Transverse colon (tissue), 4 donors: ENCODE results near the gene SLFN14. TPM values are rescaled to one million over a fixed set of nuclear protein-coding genes. Genes with fewer than 3 reads are reported as not detected.
A peak's percentile ranks its signal among the peaks of the same experiment; 100 is the strongest.
"Not testable (repeated sequence)": the region's sequence is repeated elsewhere in the genome, so short reads cannot be mapped to it uniquely, and the experiment has no call there.

Experiments used
- DNase-seq: peaks from one replicate; pipeline ENCODE4 v3.0.0-alpha.2; 2019
- H3K27ac ChIP-seq, 4 donors: fragments of 200-600 bp; sonication (generic); 2 replicates each; pipeline ENCODE4 v1.5.1; 2016 to 2018; ENCODE audit warnings: inconsistent platforms in 4 of 4
- H3K27me3 ChIP-seq: fragments of 200-600 bp; sonication (generic); 2 replicates; pipeline ENCODE4 v1.5.1; 2017; ENCODE audit warnings: inconsistent platforms
- H3K36me3 ChIP-seq, 4 donors: fragments of 200-600 bp; sonication (generic); 2 replicates each; pipeline ENCODE4 v1.5.1; 2017 to 2019; ENCODE audit warnings: inconsistent platforms in 4 of 4
- H3K4me1 ChIP-seq, 4 donors: fragments of 200-600 bp; sonication (generic); 2 replicates each; pipeline ENCODE4 v1.5.1; 2017 to 2020; ENCODE audit warnings: inconsistent platforms in 4 of 4
- H3K4me3 ChIP-seq, 4 donors: fragments of 200-600 bp; sonication (generic); 1 replicate in 1 of 4; 2 replicates in 3 of 4; pipeline versions ENCODE4 v1.5.1 to v1.6.1; 2017 to 2019; ENCODE audit warnings: inconsistent platforms in 4 of 4
- H3K9me3 ChIP-seq, 2 donors: fragments of 200-600 bp; sonication (generic); 2 replicates each; pipeline ENCODE4 v1.5.1; 2017 to 2019; ENCODE audit warnings: inconsistent platforms in 2 of 2
- EP300 ChIP-seq: sonication (generic); formaldehyde crosslinking; IDR thresholded peaks from one replicate; pipeline ENCODE4 v1.6.1; 2017; ENCODE audit warnings: antibody characterized with exemption, low read depth
- POLR2A ChIP-seq: fragments of 450-650 bp; IDR thresholded peaks from one replicate; pipeline ENCODE4 v1.6.1; 2016; ENCODE audit warnings: antibody characterized with exemption, mild to moderate bottlenecking, moderate library complexity
- POLR2AphosphoS5 ChIP-seq, 3 donors: sonication (generic); formaldehyde crosslinking; IDR thresholded peaks; one replicate each; pipeline ENCODE4 v1.6.1; 2016; ENCODE audit warnings: antibody characterized with exemption in 3 of 3
- WGBS, 2 donors: methylation state at CpG; one replicate each; pipeline ENCODE4 v1.1.5; 2018; ENCODE audit warnings: low coverage in 1 of 2; 5-methylcytosine and 5-hydroxymethylcytosine counted together
- in situ Hi-C, 4 donors: fragments of 200-750 bp; cut with MboI; loops; one replicate each; pipeline versions ENCODE4 v1.15.0 to v1.15.1; 2017; ENCODE audit warnings: low sequenced_read_pairs in 3 of 4, low pct_ligation_motif_present in 1 of 4, low pct_unique_long_range_greater_than_20kb in 1 of 4
- intact Hi-C: fragments of 100-400 bp; cut with DNase I; formaldehyde crosslinking; loops from one replicate; pipeline ENCODE4 v1.15.1; 2023; ENCODE audit warnings: low total_unique reads
- total RNA-seq, 4 donors: library from RNA; depleted of rRNA; stranded (reverse); fragments of >200 nt; gene quantifications; one replicate each; pipeline ENCODE4 v1.1.0, GENCODE V29; 2016
- TF ChIP-seq, protein P1 (sequence below), 5 experiments: fragments of 200-600 bp in 3 of 5; fragments of 450-650 bp in 2 of 5; sonication (generic) in 3 of 5; IDR thresholded peaks; 1 replicate in 2 of 5; 2 replicates in 3 of 5; pipeline ENCODE4 v1.5.1; 2016 to 2017; ENCODE audit warnings: antibody characterized with exemption in 5 of 5, inconsistent platforms in 3 of 5, mild to moderate bottlenecking in 2 of 5, moderate library complexity in 1 of 5

The SLFN14 gene
- total RNA-seq, 4 donors from 2014 or later = not detected

GRCh38 chr17:35534576-35535093, 26.0 kb downstream of the SLFN14 start:
- DNase-seq = no peak
- H3K4me1 ChIP-seq = peaks cover 0 to 13% (median 0%) of the 10 kb centered on the region in 4 donors
- H3K9me3 ChIP-seq = no peaks in the 10 kb centered on the region
- 41 to 71% methylated on average over 2 to 3 of the region's 3 CpGs for WGBS, 2 donors
- TF ChIP-seq POLR2A (no peak), EP300 (no peak), POLR2AphosphoS5 (IDR thresholded peaks at IDR 0.05) (no peak)
- TF ChIP-seq, protein P1, sequence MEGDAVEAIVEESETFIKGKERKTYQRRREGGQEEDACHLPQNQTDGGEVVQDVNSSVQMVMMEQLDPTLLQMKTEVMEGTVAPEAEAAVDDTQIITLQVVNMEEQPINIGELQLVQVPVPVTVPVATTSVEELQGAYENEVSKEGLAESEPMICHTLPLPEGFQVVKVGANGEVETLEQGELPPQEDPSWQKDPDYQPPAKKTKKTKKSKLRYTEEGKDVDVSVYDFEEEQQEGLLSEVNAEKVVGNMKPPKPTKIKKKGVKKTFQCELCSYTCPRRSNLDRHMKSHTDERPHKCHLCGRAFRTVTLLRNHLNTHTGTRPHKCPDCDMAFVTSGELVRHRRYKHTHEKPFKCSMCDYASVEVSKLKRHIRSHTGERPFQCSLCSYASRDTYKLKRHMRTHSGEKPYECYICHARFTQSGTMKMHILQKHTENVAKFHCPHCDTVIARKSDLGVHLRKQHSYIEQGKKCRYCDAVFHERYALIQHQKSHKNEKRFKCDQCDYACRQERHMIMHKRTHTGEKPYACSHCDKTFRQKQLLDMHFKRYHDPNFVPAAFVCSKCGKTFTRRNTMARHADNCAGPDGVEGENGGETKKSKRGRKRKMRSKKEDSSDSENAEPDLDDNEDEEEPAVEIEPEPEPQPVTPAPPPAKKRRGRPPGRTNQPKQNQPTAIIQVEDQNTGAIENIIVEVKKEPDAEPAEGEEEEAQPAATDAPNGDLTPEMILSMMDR (IDR thresholded peaks at IDR 0.05) = no peak
- H3K4me3 ChIP-seq = peak overlapping the region in 1 of 4 donors; percentile 1
- no peaks in the 10 kb centered on the region for H3K36me3 ChIP-seq
- in situ Hi-C loops (loop anchor here (5.0 to 25.0 kb wide), 7 partner anchors 220 to 1122 kb away; no protein-coding TSS in a partner anchor), intact Hi-C loops (loop anchor here (2.0 to 10.0 kb wide), 3 partner anchors 222 to 1247 kb away; partner anchors contain the start of gene CCL11)
- peak overlapping the region; percentile 17 to 72 (median 30) for H3K27ac ChIP-seq
- no peaks in the 10 kb centered on the region for H3K27me3 ChIP-seq

DNA sequence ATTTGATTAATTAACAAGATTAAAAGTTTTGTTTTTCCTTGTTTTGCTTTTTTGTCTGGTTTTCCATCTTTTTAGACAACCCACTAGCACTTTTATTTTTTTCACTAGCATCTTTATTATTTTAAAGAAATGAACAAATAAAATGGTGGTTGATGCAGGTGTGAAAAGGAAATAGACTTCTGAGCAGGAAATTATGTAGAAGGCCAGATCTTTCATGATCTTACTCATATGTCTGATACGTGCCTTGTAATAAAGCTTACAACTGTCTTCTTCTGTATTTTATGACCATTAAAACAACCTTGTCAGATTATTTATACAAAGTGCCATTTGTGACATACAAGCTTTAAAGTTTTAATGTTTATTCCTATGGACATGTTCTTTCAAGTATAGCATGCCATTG, 29.5 kb downstream of the SLFN14 start:
- Histone ChIP-seq H3K4me3 (no peak overlapping the region), H3K27me3 (peaks cover 2% of the 10 kb centered on the region), H3K4me1 (no peaks in the 10 kb centered on the region), H3K36me3 (no peaks in the 10 kb centered on the region), H3K27ac (no peak overlapping the region), H3K9me3 (no peaks in the 10 kb centered on the region)
- TF ChIP-seq POLR2AphosphoS5 (IDR thresholded peaks at IDR 0.05) = no peak
- intact Hi-C loops (loop anchor here (5.0 to 10.0 kb wide), 2 partner anchors 356 to 1244 kb away; partner anchors contain the start of gene CCL11), in situ Hi-C loops (loop anchor here (10.0 to 25.0 kb wide), 6 partner anchors 216 to 1119 kb away; no protein-coding TSS in a partner anchor)
- DNase-seq = no peak
- WGBS, 2 donors = 21 to 45% methylated on average over 1 of the region's 1 CpG

DNA sequence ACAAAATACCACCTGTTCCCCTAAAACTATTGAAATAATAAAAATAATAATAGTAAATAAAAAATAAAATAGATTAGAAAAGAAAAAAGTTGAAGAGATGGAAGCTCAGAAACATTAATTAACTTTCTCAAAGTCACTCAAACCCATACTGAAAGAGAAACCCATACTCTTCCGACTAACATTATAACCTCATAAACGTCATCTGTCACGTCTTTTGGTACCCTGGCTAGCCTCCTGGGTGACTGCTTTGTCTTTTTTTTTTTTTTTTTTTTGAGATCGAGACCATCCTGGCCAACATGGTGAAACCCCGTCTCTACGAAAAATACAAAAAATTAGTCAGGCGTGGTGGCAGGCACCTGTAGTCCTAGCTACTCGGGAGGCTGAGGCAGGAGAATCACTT, 30.8 kb downstream of the SLFN14 start:
- 83 to 88% methylated on average over 7 to 8 of the region's 8 CpGs for WGBS, 2 donors
- H3K4me1 ChIP-seq = no peaks in the 10 kb centered on the region
- in situ Hi-C loops = loop anchor here (10.0 to 25.0 kb wide), 6 partner anchors 215 to 1118 kb away; no protein-coding TSS in a partner anchor
- peaks cover 6% of the 10 kb centered on the region for H3K27me3 ChIP-seq
- no peak for DNase-seq
- intact Hi-C loops = loop anchor here (5.0 to 10.0 kb wide), 2 partner anchors 355 to 1243 kb away; partner anchors contain the start of gene CCL11
- H3K27ac ChIP-seq = no peak overlapping the region
- H3K4me3 ChIP-seq = no peak overlapping the region
- TF ChIP-seq POLR2AphosphoS5 (IDR thresholded peaks at IDR 0.05) (no peak), POLR2A (no peak), EP300 (no peak)
- TF ChIP-seq, protein P1 (IDR thresholded peaks at IDR 0.05) = no peak
- H3K36me3 ChIP-seq = no peaks in the 10 kb centered on the region
- H3K9me3 ChIP-seq = no peaks in the 10 kb centered on the region

GRCh38 chr17:35529326-35529725, 31.3 kb downstream of the SLFN14 start:
- H3K4me3 ChIP-seq = not testable (repeated sequence)
- in situ Hi-C loops = loop anchor here in 3 of 4 donors (25.0 kb wide), 3 partner anchors 217 to 1117 kb away; no protein-coding TSS in a partner anchor

DNA sequence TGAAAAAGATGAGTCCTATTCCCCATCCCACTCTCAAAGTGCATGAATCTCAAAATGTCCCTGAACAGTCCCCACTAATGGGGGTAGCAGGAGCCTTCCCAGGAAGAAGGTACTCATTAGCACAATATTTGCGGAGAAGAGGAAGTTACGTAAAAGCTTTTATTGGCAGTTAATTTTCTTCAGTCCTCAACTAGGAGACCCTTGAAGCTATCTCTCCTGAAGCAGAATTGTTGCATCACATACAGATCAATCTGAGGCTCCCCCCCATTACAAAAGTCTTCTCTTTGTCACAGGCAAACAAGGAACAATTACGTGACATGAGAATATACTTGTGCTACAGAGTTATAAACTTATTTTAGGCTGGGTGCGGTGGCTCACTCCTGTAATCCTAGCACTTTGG, 37.3 kb downstream of the SLFN14 start:
- in situ Hi-C loops = no loop called here
- no peak overlapping the region for H3K27ac ChIP-seq
- H3K4me3 ChIP-seq = no peak overlapping the region
- peaks cover 0 to 8% (median 0%) of the 10 kb centered on the region in 4 donors for H3K4me1 ChIP-seq
- no peaks in the 10 kb centered on the region for H3K9me3 ChIP-seq
- DNase-seq = no peak
- intact Hi-C loops = no loop called here
- WGBS, 2 donors = 69 to 83% methylated on average over 3 to 4 of the region's 4 CpGs
- peaks cover 28% of the 10 kb centered on the region for H3K27me3 ChIP-seq
- no peak for TF ChIP-seq EP300
- TF ChIP-seq POLR2AphosphoS5 (IDR thresholded peaks at IDR 0.05) = no peak
- no peak for TF ChIP-seq POLR2A
- TF ChIP-seq, protein P1 (IDR thresholded peaks at IDR 0.05) = no peak
- H3K36me3 ChIP-seq = no peaks in the 10 kb centered on the region

More at GRCh38 chr17:35529326-35529725, 31.3 kb downstream of the SLFN14 start:
- H3K27me3 ChIP-seq, H3K36me3 ChIP-seq, H3K9me3 ChIP-seq, H3K4me1 ChIP-seq, H3K27ac ChIP-seq, intact Hi-C loops, DNase-seq: not testable (repeated sequence)
- WGBS, 2 donors = 89 to 100% methylated on average over 1 of the region's 1 CpG

GRCh38 chr17:35521654-35522256, 38.9 kb downstream of the SLFN14 start:
- whole genome bisulfite sequencing, 2 donors = 53 to 71% methylated on average over 5 of the region's 5 CpGs
- H3K36me3 ChIP-seq, intact Hi-C loops, H3K4me1 ChIP-seq, in situ Hi-C loops, H3K9me3 ChIP-seq, DNase-seq, H3K4me3 ChIP-seq: not testable (repeated sequence)
- peak overlapping the region in 2 of 4 donors; percentile 8 to 48 for H3K27ac ChIP-seq
- H3K27me3 ChIP-seq = peaks cover 35% of the 10 kb centered on the region
